Stomach (tissue), 9 donors: ENCODE results near the gene RARRES2. TPM values are rescaled to one million over a fixed set of nuclear protein-coding genes. Genes with fewer than 3 reads are reported as not detected.
A peak's percentile ranks its signal among the peaks of the same experiment; 100 is the strongest.

ENCODE experiments used
- DNase-seq, 2 donors: peaks; one replicate each; pipeline versions ENCODE4 v3.0.0 to v3.0.0-alpha.2; 2013 to 2019
- H3K27ac ChIP-seq, 5 donors: fragments of 200-600 bp in 4 of 5; sonication (generic) in 4 of 5; one replicate each; pipeline ENCODE4 v1.5.1; 2013 to 2019; ENCODE audit warnings: mild to moderate bottlenecking in 1 of 5, moderate library complexity in 1 of 5
- H3K27me3 ChIP-seq, 3 donors: fragments of 200-600 bp; sonication (generic); one replicate each; pipeline ENCODE4 v1.5.1; 2017 to 2019; ENCODE audit warnings: mixed run types in 1 of 3
- H3K36me3 ChIP-seq, 4 donors: fragments of 200-600 bp; sonication (generic); 1 replicate in 3 of 4; 2 replicates in 1 of 4; pipeline ENCODE4 v1.5.1; 2016 to 2019
- H3K4me1 ChIP-seq, 4 donors: fragments of 200-600 bp; sonication (generic); one replicate each; pipeline ENCODE4 v1.5.1; 2016 to 2019
- H3K4me3 ChIP-seq, 4 donors: fragments of 200-600 bp; sonication (generic) in 3 of 4; one replicate each; pipeline ENCODE4 v1.5.1; 2016 to 2019; ENCODE audit warnings: mild to moderate bottlenecking in 1 of 4
- H3K9me3 ChIP-seq, 4 donors: fragments of 200-600 bp; sonication (generic); one replicate each; pipeline ENCODE4 v1.5.1; 2016 to 2019
- CTCF ChIP-seq, 7 experiments: fragments of 450-650 bp in 4 of 7; fragments of 200-600 bp in 3 of 7; sonication (generic) in 3 of 7; IDR thresholded peaks; one replicate each; pipeline ENCODE4 v1.5.1; 2016 to 2019; ENCODE audit warnings: antibody characterized with exemption in 7 of 7, control low read depth in 2 of 7, mild to moderate bottlenecking in 1 of 7
- EP300 ChIP-seq: sonication (generic); formaldehyde crosslinking; IDR thresholded peaks from one replicate; pipeline ENCODE4 v1.6.1; 2017; ENCODE audit warnings: antibody characterized with exemption
- POLR2A ChIP-seq, 4 donors: fragments of 450-650 bp; IDR thresholded peaks; one replicate each; pipeline ENCODE4 v1.6.1; 2016; ENCODE audit warnings: antibody characterized with exemption in 4 of 4, control low read depth in 2 of 4, mild to moderate bottlenecking in 1 of 4, moderate library complexity in 1 of 4
- POLR2AphosphoS5 ChIP-seq, 3 donors: sonication (generic); formaldehyde crosslinking; IDR thresholded peaks; one replicate each; pipeline ENCODE4 v1.6.1; 2016; ENCODE audit warnings: antibody characterized with exemption in 3 of 3
- WGBS, 5 donors: extraction: QIAGEN DNeasy Blood & Tissue Kit in 3 of 5; methylation state at CpG; one replicate each; pipeline versions ENCODE4 v1.1.5 to v1.1.7; 2013 to 2018; 5-methylcytosine and 5-hydroxymethylcytosine counted together
- intact Hi-C: fragments of 100-400 bp; cut with DNase I; formaldehyde crosslinking; loops from one replicate; pipeline ENCODE4 v1.15.1; 2023; ENCODE audit warnings: low total_unique reads
- polyA plus RNA-seq, 3 donors: library from polyadenylated mRNA; stranded (reverse); fragments of 200-250 nt; gene quantifications; one replicate each; pipeline ENCODE4 v1.2.3, GENCODE V29; 2013
- total RNA-seq, 5 donors: library from RNA; depleted of rRNA; stranded (reverse); fragments of >200 nt; gene quantifications; one replicate each; pipeline versions ENCODE4 v1.1.0 to v1.2.3, GENCODE V29; 2014 to 2016
- donor health status: healthy with polysubstance abuse.
- donor health status: Bipolar disorder and iron deficiency.
- donor health status: healthy.

RARRES2 gene
- total and polyA plus RNA-seq, 8 donors: 33.5 to 244 (median 126) TPM

- Histone ChIP-seq H3K27me3 (no peaks in the 10 kb centered on the region), H3K4me1 (peaks cover 7 to 68% (median 47%) of the 10 kb centered on the region in 4 donors), H3K9me3 (no peaks in the 10 kb centered on the region), H3K4me3 (no peak overlapping the region), H3K27ac (peak overlapping the region in 1 of 5 donors; percentile 18), H3K36me3 (peaks cover 0 to 9% (median 0%) of the 10 kb centered on the region in 4 donors)
- DNase-seq: no peak
- intact Hi-C loops: no loop called here
- TF ChIP-seq EP300 (no peak), POLR2A (IDR thresholded peaks at IDR 0.05) (no peak), CTCF (IDR thresholded peaks at IDR 0.05) (no peak), POLR2AphosphoS5 (IDR thresholded peaks at IDR 0.05) (no peak)
- 85 to 92% (median 88%) methylated on average over 14 to 15 of the region's 15 CpGs for WGBS, 5 donors
These were observed 43.2 kb upstream of the RARRES2 start for GRCh38 chr7:150384406-150385301.

GRCh38 chr7:150383710-150384397 lies 42.4 kb upstream of the RARRES2 start:
- Histone ChIP-seq H3K9me3 (no peaks in the 10 kb centered on the region), H3K27ac (peak overlapping the region in 2 of 5 donors; percentile 18 to 38), H3K4me3 (no peak overlapping the region), H3K36me3 (peaks cover 0 to 6% (median 0%) of the 10 kb centered on the region in 4 donors), H3K27me3 (no peaks in the 10 kb centered on the region), H3K4me1 (peaks cover 7 to 64% (median 46%) of the 10 kb centered on the region in 4 donors)
- intact Hi-C loops: no loop called here
- TF ChIP-seq CTCF (IDR thresholded peaks at IDR 0.05): no peak
- no peak for TF ChIP-seq POLR2AphosphoS5 (IDR thresholded peaks at IDR 0.05)
- no peak for TF ChIP-seq EP300
- no peak for TF ChIP-seq POLR2A (IDR thresholded peaks at IDR 0.05)
- DNase-seq: peak in 1 of 2 donors; percentile 94
- 64 to 88% (median 87%) methylated on average over 17 to 22 of the region's 22 CpGs for WGBS, 5 donors

GRCh38 chr7:150382844-150383225 lies 41.4 kb upstream of the RARRES2 start:
- H3K9me3 ChIP-seq: no peaks in the 10 kb centered on the region
- 30 to 62% (median 34%) methylated on average over 4 of the region's 4 CpGs for WGBS, 5 donors
- H3K27me3 ChIP-seq: no peaks in the 10 kb centered on the region
- peaks cover 13 to 66% (median 51%) of the 10 kb centered on the region in 4 donors for H3K4me1 ChIP-seq
- DNase-seq: no peak
- intact Hi-C loops: no loop called here
- no peak overlapping the region for H3K4me3 ChIP-seq
- peak overlapping the region in 2 of 5 donors; percentile 24 to 38 for H3K27ac ChIP-seq
- TF ChIP-seq CTCF (IDR thresholded peaks at IDR 0.05) (no peak), POLR2AphosphoS5 (IDR thresholded peaks at IDR 0.05) (no peak)
- H3K36me3 ChIP-seq: peaks cover 0 to 6% (median 0%) of the 10 kb centered on the region in 4 donors

GRCh38 chr7:150382123-150382843 lies 40.9 kb upstream of the RARRES2 start:
- no peak for TF ChIP-seq EP300
- no peak for TF ChIP-seq POLR2A (IDR thresholded peaks at IDR 0.05)
- no peak for TF ChIP-seq POLR2AphosphoS5 (IDR thresholded peaks at IDR 0.05)
- TF ChIP-seq CTCF (IDR thresholded peaks at IDR 0.05): no peak
- no peak for DNase-seq
- H3K9me3 ChIP-seq: no peaks in the 10 kb centered on the region
- peaks cover 13 to 71% (median 56%) of the 10 kb centered on the region in 4 donors for H3K4me1 ChIP-seq
- no peaks in the 10 kb centered on the region for H3K27me3 ChIP-seq
- no peak overlapping the region for H3K4me3 ChIP-seq
- peak overlapping the region in 1 of 5 donors; percentile 24 for H3K27ac ChIP-seq
- intact Hi-C loops: no loop called here
- 68 to 90% (median 83%) methylated on average over 13 to 20 of the region's 20 CpGs for WGBS, 5 donors
- H3K36me3 ChIP-seq: peaks cover 0 to 6% (median 0%) of the 10 kb centered on the region in 4 donors
